ENCODE results near the gene PTPRT.

DNA sequence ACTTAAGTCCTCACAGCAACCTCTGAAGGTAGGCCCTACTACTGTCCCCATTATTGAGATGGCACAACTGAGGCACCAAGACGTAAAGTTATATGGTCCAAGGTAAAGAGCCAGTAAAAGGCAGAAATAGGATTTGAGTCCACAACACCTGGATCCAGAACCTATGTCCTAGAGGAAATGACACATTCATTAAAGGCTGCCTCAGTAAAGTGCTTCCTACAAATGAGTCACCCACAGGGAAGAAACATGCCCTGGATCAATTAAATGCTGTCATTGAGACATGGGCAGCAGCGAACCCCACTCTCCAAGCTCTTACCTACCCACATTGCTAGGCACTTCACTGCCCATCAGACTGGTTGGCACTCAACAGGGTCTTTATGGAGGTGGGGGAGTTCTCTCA lies 600.9 kb downstream of the PTPRT start:
- no peak for TF ChIP-seq CTCF (IDR thresholded peaks at IDR 0.05)
- TF ChIP-seq POLR2A (IDR thresholded peaks at IDR 0.05): no peak

Measured in Peyer's patch (tissue), 4 donors.